ENCODE data around the gene IRF5.

Gene IRF5

GRCh38 chr7:128928882-128929788, 8.6 kb upstream of the IRF5 start:
- DNase-seq (ENCODE audit: extremely low spot score), result no peak
- ChIA-PET POLR2A (no interaction called here), CTCF (no interaction called here)
- TF ChIP-seq SUZ12 (IDR thresholded peaks at IDR 0.05), result no peak
- TF ChIP-seq HDGF (IDR thresholded peaks at IDR 0.05; ENCODE audit: borderline replicate concordance), result no peak
- TF ChIP-seq ELF4 (IDR thresholded peaks at IDR 0.05), result no peak
- no peak for TF ChIP-seq SP1 (IDR thresholded peaks at IDR 0.05)
- TF ChIP-seq ARNT (IDR thresholded peaks at IDR 0.05), result no peak
- TF ChIP-seq NFRKB (IDR thresholded peaks at IDR 0.05), result no peak
- TF ChIP-seq L3MBTL2 (conservative IDR thresholded peaks at IDR 0.05), result no peak

- ChIA-PET CTCF (no interaction called here), POLR2A (no interaction called here)
- DNase-seq (ENCODE audit: extremely low spot score), result no peak
- TF ChIP-seq ARNT (IDR thresholded peaks at IDR 0.05) (no peak), BHLHE40 (IDR thresholded peaks at IDR 0.05; ENCODE audit: borderline replicate concordance) (no peak), SUZ12 (IDR thresholded peaks at IDR 0.05) (no peak), ZNF384 (IDR thresholded peaks at IDR 0.05) (no peak), HDGF (IDR thresholded peaks at IDR 0.05; ENCODE audit: borderline replicate concordance) (no peak), L3MBTL2 (conservative IDR thresholded peaks at IDR 0.05) (no peak), FOXK2 (IDR thresholded peaks at IDR 0.05) (no peak), FOXM1 (IDR thresholded peaks at IDR 0.05; ENCODE audit: borderline replicate concordance) (no peak), LEF1 (IDR thresholded peaks at IDR 0.05; ENCODE audit: borderline replicate concordance) (no peak), SP1 (IDR thresholded peaks at IDR 0.05) (no peak), PKNOX1 (IDR thresholded peaks at IDR 0.05) (no peak), ELF4 (IDR thresholded peaks at IDR 0.05) (no peak), TARDBP (IDR thresholded peaks at IDR 0.05) (no peak), CTBP1 (IDR thresholded peaks at IDR 0.05; ENCODE audit: borderline replicate concordance) (no peak), FOXA1 (IDR thresholded peaks at IDR 0.05) (no peak), NFRKB (IDR thresholded peaks at IDR 0.05) (no peak)
Measured at GRCh38 chr7:128931190-128931798, 6.4 kb upstream of the IRF5 start.

GRCh38 chr7:128931965-128932861, 5.5 kb upstream of the IRF5 start:
- no peak for TF ChIP-seq HDGF (IDR thresholded peaks at IDR 0.05; ENCODE audit: borderline replicate concordance)
- TF ChIP-seq LEF1 (IDR thresholded peaks at IDR 0.05; ENCODE audit: borderline replicate concordance), result no peak
- no peak for TF ChIP-seq PKNOX1 (IDR thresholded peaks at IDR 0.05)
- TF ChIP-seq ELF4 (IDR thresholded peaks at IDR 0.05), result no peak
- TF ChIP-seq BHLHE40 (IDR thresholded peaks at IDR 0.05; ENCODE audit: borderline replicate concordance), result no peak
- TF ChIP-seq L3MBTL2 (conservative IDR thresholded peaks at IDR 0.05), result no peak
- no peak for TF ChIP-seq FOXK2 (IDR thresholded peaks at IDR 0.05)
- TF ChIP-seq ZNF384 (IDR thresholded peaks at IDR 0.05), result no peak
- TF ChIP-seq ARNT (IDR thresholded peaks at IDR 0.05), result no peak
- TF ChIP-seq CTBP1 (IDR thresholded peaks at IDR 0.05; ENCODE audit: borderline replicate concordance), result no peak
- TF ChIP-seq SP1 (IDR thresholded peaks at IDR 0.05), result no peak
- TF ChIP-seq NFRKB (IDR thresholded peaks at IDR 0.05), result no peak
- TF ChIP-seq FOXA1 (IDR thresholded peaks at IDR 0.05), result no peak
- no peak for TF ChIP-seq TARDBP (IDR thresholded peaks at IDR 0.05)
- ChIA-PET POLR2A (no interaction called here), CTCF (no interaction called here)
- DNase-seq (ENCODE audit: extremely low spot score), result no peak

GRCh38 chr7:128932862-128933179, 4.9 kb upstream of the IRF5 start:
- TF ChIP-seq NFRKB (IDR thresholded peaks at IDR 0.05) (no peak), ZNF384 (IDR thresholded peaks at IDR 0.05) (no peak), CTBP1 (IDR thresholded peaks at IDR 0.05; ENCODE audit: borderline replicate concordance) (no peak), FOXA1 (IDR thresholded peaks at IDR 0.05) (no peak), L3MBTL2 (conservative IDR thresholded peaks at IDR 0.05) (no peak), ELF4 (IDR thresholded peaks at IDR 0.05) (no peak), SP1 (IDR thresholded peaks at IDR 0.05) (no peak), FOXK2 (IDR thresholded peaks at IDR 0.05) (no peak), BHLHE40 (IDR thresholded peaks at IDR 0.05; ENCODE audit: borderline replicate concordance) (no peak), LEF1 (IDR thresholded peaks at IDR 0.05; ENCODE audit: borderline replicate concordance) (no peak), FOXM1 (IDR thresholded peaks at IDR 0.05; ENCODE audit: borderline replicate concordance) (no peak), ARNT (IDR thresholded peaks at IDR 0.05) (no peak), TARDBP (IDR thresholded peaks at IDR 0.05) (no peak), SUZ12 (IDR thresholded peaks at IDR 0.05) (no peak)
- ChIA-PET POLR2A (no interaction called here), CTCF (no interaction called here)
- DNase-seq (ENCODE audit: extremely low spot score), result no peak

- POLR2A ChIA-PET, result no interaction called here
- no peak for TF ChIP-seq FOXA1 (IDR thresholded peaks at IDR 0.05)
- no peak for TF ChIP-seq SUZ12 (IDR thresholded peaks at IDR 0.05)
- no peak for TF ChIP-seq FOXK2 (IDR thresholded peaks at IDR 0.05)
- no peak for TF ChIP-seq TARDBP (IDR thresholded peaks at IDR 0.05)
- TF ChIP-seq L3MBTL2 (conservative IDR thresholded peaks at IDR 0.05), result no peak
- TF ChIP-seq NFRKB (IDR thresholded peaks at IDR 0.05), result no peak
- no peak for TF ChIP-seq ELF4 (IDR thresholded peaks at IDR 0.05)
- TF ChIP-seq ARNT (IDR thresholded peaks at IDR 0.05), result no peak
- no peak for TF ChIP-seq CTBP1 (IDR thresholded peaks at IDR 0.05; ENCODE audit: borderline replicate concordance)
- no peak for TF ChIP-seq HDGF (IDR thresholded peaks at IDR 0.05; ENCODE audit: borderline replicate concordance)
- no peak for TF ChIP-seq LEF1 (IDR thresholded peaks at IDR 0.05; ENCODE audit: borderline replicate concordance)
- TF ChIP-seq SP1 (IDR thresholded peaks at IDR 0.05), result no peak
- TF ChIP-seq BHLHE40 (IDR thresholded peaks at IDR 0.05; ENCODE audit: borderline replicate concordance), result no peak
- TF ChIP-seq ZNF384 (IDR thresholded peaks at IDR 0.05), result no peak
- TF ChIP-seq FOXM1 (IDR thresholded peaks at IDR 0.05; ENCODE audit: borderline replicate concordance), result no peak
- no peak for TF ChIP-seq PKNOX1 (IDR thresholded peaks at IDR 0.05)
- DNase-seq (ENCODE audit: extremely low spot score), result no peak
- CTCF ChIA-PET, result no interaction called here
Measured at GRCh38 chr7:128933180-128933891, 4.4 kb upstream of the IRF5 start.
